ENCODE data around the gene PANK2.
A peak's percentile ranks its signal among the peaks of the same experiment; 100 is the strongest.
"Not testable (repeated sequence)": the region's sequence is repeated elsewhere in the genome, so short reads cannot be mapped to it uniquely, and the experiment has no call there.

The PANK2 gene

GRCh38 chr20:3927486-3928291, 38.5 kb downstream of the PANK2 start:
- no peak for DNase-seq (ENCODE audit: low read depth)

DNA sequence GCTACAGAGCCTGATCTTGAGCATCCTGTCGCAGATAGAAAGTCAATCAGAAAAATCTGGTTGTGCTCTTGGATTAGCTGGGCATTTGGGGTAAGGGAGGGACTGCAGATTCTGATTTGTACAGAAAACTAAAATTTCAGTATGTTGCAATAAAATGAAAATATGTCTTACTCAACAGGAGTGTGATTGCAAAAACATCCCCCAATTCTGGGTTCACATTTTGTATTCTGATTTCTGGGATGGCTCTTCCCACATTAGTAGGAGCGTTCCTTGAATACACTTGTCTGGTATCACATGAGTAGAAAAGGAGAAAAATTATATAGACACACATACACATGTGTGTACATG, 40.5 kb downstream of the PANK2 start:
- no peak for DNase-seq (ENCODE audit: low read depth)

DNA sequence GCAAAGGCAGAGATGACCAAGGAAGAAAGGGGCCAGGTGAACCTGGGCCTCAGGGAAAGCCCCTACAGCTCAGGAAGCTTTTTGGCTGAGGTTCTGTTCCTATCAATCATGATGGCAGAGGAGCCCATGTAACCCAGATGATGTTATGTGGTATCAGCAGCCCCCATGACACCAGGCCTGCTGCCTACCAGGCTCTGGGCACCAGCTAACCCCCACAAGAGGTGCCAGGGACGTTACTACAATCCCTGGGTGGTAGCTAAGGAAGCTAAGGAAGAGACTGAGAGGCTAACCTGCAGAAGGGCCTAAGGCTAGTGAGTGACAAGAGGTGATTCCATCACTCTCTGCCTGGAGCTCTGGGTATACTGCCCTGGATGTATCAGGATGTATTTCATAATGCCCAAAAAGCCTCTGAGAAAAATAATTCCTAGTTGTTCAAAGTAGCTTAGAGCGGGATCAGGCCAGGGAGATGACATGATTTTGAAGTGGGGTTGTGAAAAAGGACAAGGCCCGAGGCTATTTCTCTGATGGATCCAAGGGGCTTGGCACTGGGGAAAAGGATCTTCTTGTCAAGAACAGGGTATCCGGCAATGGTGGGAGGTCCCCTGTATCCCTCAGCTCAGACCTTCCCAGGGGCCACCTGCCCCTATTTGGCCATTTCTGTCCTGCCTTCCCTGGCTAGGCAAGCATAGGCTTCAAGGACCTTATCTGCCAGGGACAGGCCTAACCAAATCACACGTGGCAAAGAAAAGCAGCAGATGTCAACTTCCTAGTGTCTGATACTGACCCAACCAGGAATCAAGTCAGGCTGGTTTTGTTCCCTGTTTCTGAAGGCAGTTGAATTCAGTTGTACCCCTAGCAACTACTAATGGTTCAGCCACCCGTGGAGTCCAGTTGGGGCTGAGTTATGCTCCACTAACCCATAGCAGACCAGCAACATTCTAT, 41.3 kb downstream of the PANK2 start:
- no peak for DNase-seq (ENCODE audit: low read depth)

- no peak for DNase-seq (ENCODE audit: low read depth)
Measured at GRCh38 chr20:3931664-3932063, 42.5 kb downstream of the PANK2 start.

DNA sequence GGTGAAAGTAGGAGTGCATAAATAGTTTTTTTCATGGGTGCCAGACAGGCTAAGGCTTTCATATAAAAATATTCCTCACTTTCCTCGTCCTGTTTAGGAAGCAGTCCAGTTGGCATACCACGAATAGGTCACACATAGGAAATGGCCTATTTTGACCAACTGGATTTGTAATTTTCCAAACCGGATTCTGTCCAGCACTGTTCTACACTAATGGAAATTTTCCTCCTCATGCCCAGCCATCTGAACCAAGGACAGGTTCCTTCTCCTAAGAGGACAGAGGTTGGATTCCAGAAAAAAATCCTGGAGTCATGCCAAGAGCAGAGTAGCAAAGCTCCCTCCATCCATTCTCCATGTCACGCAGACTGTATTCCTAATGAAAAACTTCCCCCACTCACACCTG, 43.1 kb downstream of the PANK2 start:
- no peak for DNase-seq (ENCODE audit: low read depth)

GRCh38 chr20:3932681-3933080, 43.5 kb downstream of the PANK2 start:
- no peak for DNase-seq (ENCODE audit: low read depth)

DNA sequence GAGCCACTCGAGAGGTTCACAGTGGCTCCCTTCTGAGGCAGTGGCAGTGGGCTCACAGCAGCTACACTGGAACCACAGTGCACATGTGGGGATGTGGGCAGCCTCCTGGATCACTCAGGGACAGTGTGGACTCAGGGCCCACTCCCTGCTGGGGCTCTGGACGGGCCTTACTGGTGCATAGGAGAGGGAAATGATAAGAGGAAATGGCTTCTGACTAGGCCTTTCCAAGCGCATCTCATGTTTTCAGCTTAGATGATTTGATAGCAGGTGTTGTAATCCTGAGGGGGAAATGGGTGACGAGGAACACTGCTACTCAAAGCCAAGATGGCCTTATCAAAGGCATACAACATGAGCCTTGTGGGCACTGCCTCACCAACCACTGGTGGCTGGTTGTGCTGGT, 44.0 kb downstream of the PANK2 start:
- no peak for DNase-seq (ENCODE audit: low read depth)

GRCh38 chr20:3934624-3935023, 45.4 kb downstream of the PANK2 start:
- no peak for DNase-seq (ENCODE audit: low read depth)

- DNase-seq (ENCODE audit: low read depth), result peak; percentile 45
Measured at GRCh38 chr20:3935295-3935955, 46.2 kb downstream of the PANK2 start.

DNA sequence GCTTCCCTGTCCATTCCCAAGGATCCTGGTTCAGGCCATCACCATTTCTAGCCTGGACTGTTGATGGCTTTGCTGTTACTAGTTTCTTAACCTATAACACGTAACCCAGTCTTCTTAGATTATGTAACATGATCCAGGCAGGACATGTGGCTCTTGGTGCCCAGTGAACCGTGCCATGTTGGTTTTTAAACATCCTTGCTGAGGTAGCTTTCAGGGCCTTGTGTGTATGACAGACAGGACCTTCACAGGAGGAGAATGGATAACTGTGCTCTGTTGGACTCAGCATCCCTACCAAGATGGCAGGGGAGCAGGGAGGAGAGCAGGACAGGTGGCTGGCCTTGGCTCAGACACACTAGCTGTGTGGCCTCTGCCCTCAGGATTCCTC, 46.8 kb downstream of the PANK2 start:
- no peak for DNase-seq (ENCODE audit: low read depth)

DNA sequence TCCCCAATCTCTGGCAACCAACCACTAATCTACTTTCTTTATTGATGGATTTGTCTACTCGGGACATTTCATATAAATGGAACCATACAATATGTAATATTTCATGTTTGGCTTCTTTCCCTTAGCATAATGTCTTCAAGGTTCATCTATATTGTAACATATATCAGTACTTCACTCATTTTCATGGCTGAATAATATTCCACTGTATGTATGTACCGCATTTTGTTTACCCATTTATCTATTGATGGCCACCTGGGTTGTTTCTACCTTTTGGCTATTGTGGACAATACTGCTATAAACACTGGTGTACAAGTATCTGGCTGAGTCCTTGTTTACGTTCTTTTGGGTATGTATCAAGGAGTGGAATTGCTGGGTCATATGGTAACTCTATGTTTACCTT, 48.4 kb downstream of the PANK2 start:
- no peak for DNase-seq (ENCODE audit: low read depth)

GRCh38 chr20:3940905-3941304, 51.7 kb downstream of the PANK2 start:
- no peak for DNase-seq (ENCODE audit: low read depth)

DNA sequence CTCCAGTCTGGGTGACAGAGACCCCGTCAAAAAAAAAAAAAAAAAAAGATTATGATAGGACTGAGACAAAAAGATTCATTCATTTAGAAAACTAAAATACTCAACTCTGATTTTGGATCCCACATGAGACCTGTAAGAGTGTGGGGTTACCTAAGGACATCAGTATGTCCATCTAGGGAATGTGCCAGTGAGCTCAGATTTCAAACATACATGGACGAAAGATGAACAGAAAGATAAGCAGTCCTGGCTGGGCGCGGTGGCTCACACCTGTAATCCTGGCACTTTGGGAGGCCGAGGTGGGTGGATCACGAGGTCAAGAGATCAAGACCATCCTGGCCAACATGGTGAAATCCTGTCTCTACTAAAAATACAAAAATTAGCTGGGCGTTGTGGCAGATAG, 57.5 kb downstream of the PANK2 start:
- DNase-seq (ENCODE audit: low read depth), result not testable (repeated sequence)

DNA sequence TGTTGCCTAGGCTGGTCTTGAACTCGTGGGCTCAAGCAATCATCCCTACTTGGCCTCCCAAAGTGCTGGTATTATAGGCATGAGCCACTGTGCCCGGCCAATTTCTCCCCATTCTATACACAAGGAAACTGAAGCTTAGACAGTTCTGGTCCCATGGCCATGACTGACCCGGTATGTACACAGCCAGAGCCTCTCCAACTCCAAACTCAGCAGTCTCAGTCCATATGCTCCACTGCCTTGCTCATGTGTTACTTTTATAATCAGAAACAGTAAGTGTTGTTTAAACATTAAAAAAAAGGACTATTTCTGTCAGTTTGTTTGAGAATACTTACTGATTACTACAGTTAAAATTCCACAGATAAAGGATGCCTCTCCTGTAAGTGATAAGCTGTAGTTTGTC, 75.5 kb downstream of the PANK2 start:
- no peak for DNase-seq (ENCODE audit: low read depth)

GRCh38 chr20:3966571-3966970, 77.4 kb downstream of the PANK2 start:
- no peak for DNase-seq (ENCODE audit: low read depth)

- DNase-seq (ENCODE audit: low read depth), result no peak
Measured at GRCh38 chr20:3970016-3970415, 80.8 kb downstream of the PANK2 start.

- DNase-seq (ENCODE audit: low read depth), result no peak
Measured at GRCh38 chr20:3971145-3971544, 82.0 kb downstream of the PANK2 start.

DNA sequence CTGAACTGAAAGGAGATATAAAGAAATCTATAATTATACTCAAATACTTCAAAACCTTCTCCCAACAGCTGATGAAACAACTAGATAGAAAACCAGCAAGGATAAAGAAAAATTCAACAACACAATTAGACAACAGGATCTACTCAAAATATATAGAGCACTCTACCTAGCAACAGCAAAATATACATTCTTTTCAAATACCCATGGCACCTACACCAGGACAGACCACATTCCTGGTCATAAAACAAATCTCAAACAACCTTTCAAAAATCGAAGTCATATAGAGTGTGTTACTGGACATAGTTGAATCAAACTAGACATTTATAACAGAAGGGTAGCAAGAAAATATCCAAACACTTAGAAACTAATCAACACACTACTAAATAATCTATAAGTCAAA, 83.0 kb downstream of the PANK2 start:
- DNase-seq (ENCODE audit: low read depth), result no peak

DNA sequence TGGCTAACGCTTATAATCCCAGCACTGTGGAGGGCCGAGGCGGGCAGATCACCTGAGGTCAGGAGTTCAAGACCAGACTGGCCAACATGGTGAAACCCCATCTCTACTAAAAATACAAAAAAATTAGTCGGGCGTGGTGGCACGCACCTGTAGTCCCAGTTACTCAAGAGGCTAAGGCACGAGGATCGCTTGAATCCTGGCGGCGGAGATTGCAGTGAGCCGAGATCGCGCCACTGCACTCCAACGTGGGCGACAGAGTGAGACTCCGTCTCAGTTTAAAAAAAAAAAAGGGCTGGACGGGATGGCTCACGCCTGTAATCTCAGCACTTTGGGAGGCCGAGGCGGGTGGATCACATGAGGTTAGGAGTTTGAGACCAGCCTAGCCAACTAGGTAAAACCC, 83.4 kb downstream of the PANK2 start:
- DNase-seq (ENCODE audit: low read depth), result not testable (repeated sequence)

DNA sequence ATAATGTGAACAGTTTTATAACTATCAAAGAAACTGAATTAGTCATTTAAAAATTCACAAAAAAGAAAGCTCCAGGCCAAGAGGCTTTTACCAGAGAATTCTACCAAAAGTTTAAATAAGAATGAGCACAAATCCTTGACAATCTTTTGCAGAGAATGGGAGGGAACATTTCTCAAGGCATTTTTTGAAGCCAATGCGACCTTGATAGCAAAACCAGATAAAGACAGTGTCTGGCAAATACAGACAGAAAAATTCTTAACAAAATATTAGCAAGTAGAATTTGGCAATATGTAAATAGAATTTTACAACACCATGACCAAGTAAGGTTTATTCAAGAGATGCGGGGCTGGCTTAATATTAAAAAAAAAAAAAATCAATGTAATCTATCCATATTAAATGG, 84.5 kb downstream of the PANK2 start:
- no peak for DNase-seq (ENCODE audit: low read depth)

DNA sequence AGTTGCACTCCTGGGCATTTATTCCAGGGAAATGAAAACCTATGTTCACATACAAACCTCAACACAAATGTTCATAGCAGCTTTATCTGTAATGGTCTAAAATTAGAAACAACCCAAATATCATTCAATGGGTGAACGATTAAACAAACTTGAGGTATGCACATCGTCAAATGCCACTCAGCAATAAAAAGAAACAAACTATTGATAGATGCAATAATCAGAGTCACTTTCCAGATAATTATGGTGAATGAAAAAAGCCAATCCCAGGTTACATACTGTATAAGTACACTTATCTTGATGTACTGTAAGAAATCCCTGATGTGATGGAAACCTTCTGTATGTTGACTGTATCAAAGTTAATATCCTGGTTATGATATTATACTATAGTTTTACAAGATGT, 87.3 kb downstream of the PANK2 start:
- DNase-seq (ENCODE audit: low read depth), result no peak

All from GM04503 (cell line).